Activated naive CD4-positive, alpha-beta T cell treated with anti-CD3 and anti-CD28 coated beads, Interleukin-2, amount 50 U/mL, for 24 hours (primary cell): Measurements from ENCODE around the gene TBC1D19.

Source experiments
- H3K27ac Mint-ChIP-seq: one replicate; pipeline ENCODE4 v1.8.0; 2021; ENCODE audit warnings: mild to moderate bottlenecking, mixed read lengths
- H3K27me3 Mint-ChIP-seq: one replicate; pipeline ENCODE4 v1.8.0; 2021; ENCODE audit warnings: mixed read lengths
- H3K36me3 Mint-ChIP-seq: one replicate; pipeline ENCODE4 v1.8.0; 2021; ENCODE audit warnings: mixed read lengths
- H3K4me1 Mint-ChIP-seq: one replicate; pipeline ENCODE4 v1.8.0; 2021; ENCODE audit warnings: mixed read lengths
- H3K4me3 Mint-ChIP-seq: one replicate; pipeline ENCODE4 v1.8.0; 2021; ENCODE audit warnings: mild to moderate bottlenecking, mixed read lengths
- H3K9me3 Mint-ChIP-seq: one replicate; pipeline ENCODE4 v1.8.0; 2021; ENCODE audit warnings: mixed read lengths

Gene TBC1D19

DNA sequence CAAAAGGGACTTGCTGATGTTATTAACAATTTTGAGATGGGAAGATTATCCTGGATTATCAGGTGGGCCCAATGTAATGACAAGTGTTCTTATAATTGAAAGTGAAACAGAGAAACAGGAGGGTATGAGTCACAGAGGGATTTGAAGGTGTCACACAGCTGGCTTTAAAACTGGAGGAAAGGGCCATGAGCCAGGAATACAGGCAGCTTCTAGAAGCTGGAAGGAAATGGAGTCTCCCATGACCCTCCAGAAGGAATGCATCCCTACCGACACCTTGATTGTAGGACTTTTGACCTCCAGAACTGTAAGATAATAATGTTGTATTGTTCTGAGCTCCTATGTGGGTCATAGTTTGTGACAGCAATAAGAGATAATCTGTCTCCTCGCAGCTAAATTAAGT lies 178.8 kb downstream of the TBC1D19 start:
- Mint-ChIP-seq H3K4me3 (no peak overlapping the region), H3K36me3 (peaks cover 10% of the 10 kb centered on the region), H3K27ac (no peak overlapping the region), H3K4me1 (no peaks in the 10 kb centered on the region), H3K27me3 (no peaks in the 10 kb centered on the region), H3K9me3 (no peaks in the 10 kb centered on the region)

DNA sequence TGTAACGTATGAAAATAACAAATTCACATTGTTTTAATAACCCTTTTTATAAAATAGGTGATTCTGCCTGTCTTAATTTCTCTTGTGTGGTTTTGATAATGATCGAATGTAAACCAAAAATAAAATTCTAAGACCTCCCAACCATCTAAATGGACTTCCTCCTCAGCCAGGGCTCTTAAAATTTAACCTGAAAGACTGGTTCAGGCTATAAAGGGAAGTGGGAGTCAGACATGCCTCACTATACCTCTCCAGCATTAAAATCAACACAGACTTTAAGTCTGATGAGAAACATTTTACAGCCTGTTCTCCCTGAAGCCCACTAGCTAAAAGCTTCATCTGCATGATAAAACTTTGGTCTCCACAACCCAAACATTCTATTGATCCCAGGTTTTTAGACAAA lies 179.2 kb downstream of the TBC1D19 start:
- no peaks in the 10 kb centered on the region for H3K4me1 Mint-ChIP-seq
- no peak overlapping the region for H3K27ac Mint-ChIP-seq
- H3K4me3 Mint-ChIP-seq: no peak overlapping the region
- H3K36me3 Mint-ChIP-seq: peaks cover 7% of the 10 kb centered on the region
- no peaks in the 10 kb centered on the region for H3K27me3 Mint-ChIP-seq
- H3K9me3 Mint-ChIP-seq: no peaks in the 10 kb centered on the region

DNA sequence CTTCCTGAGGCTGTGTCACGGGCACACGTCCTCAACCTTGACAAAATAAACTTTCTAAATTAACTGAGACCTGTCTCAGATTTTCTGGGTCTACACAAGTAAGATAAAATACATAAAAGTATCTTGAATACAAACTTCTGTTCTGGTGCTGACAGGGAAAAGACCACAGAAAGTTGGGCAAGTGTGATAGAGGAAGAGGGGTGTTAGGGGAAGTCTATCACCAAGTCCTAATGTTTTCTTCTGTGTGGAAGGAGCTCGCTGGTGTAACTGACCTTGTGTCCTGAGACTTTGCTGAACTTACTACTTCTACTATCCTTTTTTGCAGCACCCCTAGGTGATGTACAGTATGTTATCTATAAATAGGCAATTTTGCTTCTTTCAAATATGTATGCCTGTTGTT lies 179.8 kb downstream of the TBC1D19 start:
- Mint-ChIP-seq H3K36me3 (peaks cover 7% of the 10 kb centered on the region), H3K27ac (no peak overlapping the region), H3K4me1 (no peaks in the 10 kb centered on the region), H3K9me3 (no peaks in the 10 kb centered on the region), H3K4me3 (no peak overlapping the region), H3K27me3 (no peaks in the 10 kb centered on the region)

DNA sequence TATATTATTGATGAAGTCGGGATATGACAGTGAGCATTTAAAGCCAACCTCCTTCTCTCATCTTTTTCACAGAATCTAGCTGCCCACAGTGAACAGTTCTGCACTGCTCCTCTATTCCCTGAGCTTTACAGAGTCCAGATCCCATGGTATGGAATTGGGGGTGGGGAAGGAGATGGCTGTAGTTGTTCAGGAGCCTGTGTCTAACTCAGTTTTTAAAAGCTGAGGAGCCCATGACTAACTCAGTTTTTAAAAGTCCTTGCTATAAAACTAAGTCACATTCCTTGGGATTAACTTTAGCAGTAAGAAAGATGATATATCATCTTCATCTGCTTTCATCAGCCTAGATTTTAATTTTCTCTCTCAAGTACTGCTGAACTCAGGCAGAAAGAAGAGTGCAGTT lies 180.3 kb downstream of the TBC1D19 start:
- H3K27ac Mint-ChIP-seq: no peak overlapping the region
- H3K36me3 Mint-ChIP-seq: peaks cover 7% of the 10 kb centered on the region
- no peaks in the 10 kb centered on the region for H3K4me1 Mint-ChIP-seq
- no peaks in the 10 kb centered on the region for H3K27me3 Mint-ChIP-seq
- H3K9me3 Mint-ChIP-seq: no peaks in the 10 kb centered on the region
- H3K4me3 Mint-ChIP-seq: no peak overlapping the region

DNA sequence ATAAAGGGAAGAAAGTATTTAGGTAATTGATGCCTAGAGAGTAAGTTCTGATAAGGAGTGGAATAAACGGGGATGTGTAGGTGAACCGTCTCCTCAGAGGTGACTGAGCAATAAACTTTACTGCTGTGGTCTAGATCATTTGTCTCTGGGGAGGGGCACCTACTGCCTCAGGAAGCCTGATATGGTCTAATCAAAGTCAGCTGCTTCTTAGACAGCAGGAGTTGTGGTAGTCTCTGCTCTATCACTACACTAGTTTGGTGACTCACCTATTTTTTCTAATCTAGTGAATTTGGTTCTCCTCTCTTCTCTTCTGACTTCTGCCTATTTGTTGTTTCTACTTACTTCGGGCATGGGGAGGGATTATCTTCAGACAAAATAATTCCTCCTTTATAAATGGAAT lies 181.6 kb downstream of the TBC1D19 start:
- Mint-ChIP-seq H3K27ac (no peak overlapping the region), H3K4me3 (no peak overlapping the region), H3K9me3 (no peaks in the 10 kb centered on the region), H3K36me3 (peaks cover 11% of the 10 kb centered on the region), H3K4me1 (no peaks in the 10 kb centered on the region), H3K27me3 (no peaks in the 10 kb centered on the region)

DNA sequence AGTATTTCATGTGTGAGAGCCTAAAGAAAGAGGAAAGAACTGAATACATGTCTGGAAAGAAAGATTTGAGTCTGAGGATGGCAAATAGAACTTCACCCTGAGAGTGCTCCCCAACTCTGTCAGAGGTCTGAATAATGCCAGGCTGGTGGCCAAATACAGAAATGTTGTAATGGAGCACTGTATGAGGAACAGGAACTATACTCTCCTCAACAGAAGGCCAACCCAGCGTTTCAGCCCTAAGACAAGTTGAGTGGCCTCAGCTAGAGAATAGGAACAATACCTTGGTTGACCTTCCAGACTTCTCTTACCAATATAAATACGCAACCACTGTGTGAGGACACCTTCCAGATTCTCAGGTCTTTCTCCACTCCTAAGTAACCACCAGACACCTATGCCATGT lies 182.3 kb downstream of the TBC1D19 start:
- Mint-ChIP-seq H3K36me3 (peaks cover 16% of the 10 kb centered on the region), H3K27me3 (no peaks in the 10 kb centered on the region), H3K9me3 (no peaks in the 10 kb centered on the region), H3K27ac (no peak overlapping the region), H3K4me1 (no peaks in the 10 kb centered on the region), H3K4me3 (no peak overlapping the region)

DNA sequence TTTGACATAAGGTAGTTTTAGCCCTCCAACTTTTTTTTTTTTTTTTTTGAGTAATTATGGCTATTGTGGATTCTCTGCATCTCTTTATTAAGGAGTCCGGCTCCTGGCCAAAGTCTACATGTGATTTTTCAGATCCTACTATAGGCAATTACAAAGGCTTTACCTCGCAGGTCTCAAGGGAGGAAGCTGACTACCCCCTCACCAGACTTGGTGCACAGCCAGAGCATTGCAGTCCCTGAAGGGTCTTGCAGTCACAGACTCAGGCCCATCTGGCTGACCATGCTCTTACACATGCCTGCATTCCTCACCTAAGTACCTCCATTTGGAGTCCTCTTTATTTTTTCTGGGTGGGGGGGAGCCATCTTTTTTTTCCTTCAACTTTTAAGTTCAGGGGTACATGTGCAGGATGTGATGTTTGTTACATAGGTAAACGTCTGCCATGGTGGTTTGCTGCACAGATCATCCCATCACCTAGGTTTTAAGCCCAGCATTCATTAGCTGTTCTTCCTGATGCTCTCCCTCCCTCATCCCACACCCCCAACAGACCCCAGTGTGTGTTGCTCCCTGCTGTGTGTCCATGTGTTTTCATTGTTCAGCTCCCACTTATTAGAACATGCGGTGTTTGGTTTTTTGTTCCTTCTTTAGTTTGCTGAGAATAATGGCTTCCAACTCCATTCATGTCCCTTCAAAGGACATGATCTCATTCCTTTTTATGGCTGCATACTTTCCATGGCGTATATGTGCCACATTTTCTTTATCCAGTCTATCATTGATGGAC lies 188.4 kb downstream of the TBC1D19 start:
- Mint-ChIP-seq H3K4me1 (no peaks in the 10 kb centered on the region), H3K9me3 (no peaks in the 10 kb centered on the region), H3K4me3 (no peak overlapping the region), H3K27ac (no peak overlapping the region), H3K27me3 (no peaks in the 10 kb centered on the region), H3K36me3 (peaks cover 33% of the 10 kb centered on the region)

DNA sequence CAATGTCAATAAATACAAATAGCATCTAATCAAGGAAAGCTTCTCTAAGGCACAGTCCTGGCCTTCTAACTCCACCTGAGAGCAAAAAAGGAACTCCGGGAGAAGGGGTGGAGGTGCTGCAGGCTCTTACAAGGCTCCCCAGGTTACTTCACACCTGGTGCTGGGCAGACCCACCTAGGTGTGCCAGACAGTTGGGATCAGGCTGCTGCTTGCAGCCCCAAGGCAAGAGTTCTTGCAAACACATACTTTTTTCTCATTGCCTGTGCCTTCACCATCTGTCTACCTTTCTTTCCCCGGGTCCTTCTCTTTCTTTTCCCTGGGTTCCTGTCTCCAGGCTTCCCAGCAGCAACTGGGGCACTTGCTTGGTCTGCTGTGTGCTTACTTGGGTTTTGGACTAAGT lies 195.3 kb downstream of the TBC1D19 start:
- Mint-ChIP-seq H3K9me3 (no peaks in the 10 kb centered on the region), H3K27ac (peak overlapping the region; percentile 35), H3K4me1 (peaks cover 10% of the 10 kb centered on the region), H3K4me3 (no peak overlapping the region), H3K27me3 (no peaks in the 10 kb centered on the region), H3K36me3 (peaks cover 10% of the 10 kb centered on the region)

DNA sequence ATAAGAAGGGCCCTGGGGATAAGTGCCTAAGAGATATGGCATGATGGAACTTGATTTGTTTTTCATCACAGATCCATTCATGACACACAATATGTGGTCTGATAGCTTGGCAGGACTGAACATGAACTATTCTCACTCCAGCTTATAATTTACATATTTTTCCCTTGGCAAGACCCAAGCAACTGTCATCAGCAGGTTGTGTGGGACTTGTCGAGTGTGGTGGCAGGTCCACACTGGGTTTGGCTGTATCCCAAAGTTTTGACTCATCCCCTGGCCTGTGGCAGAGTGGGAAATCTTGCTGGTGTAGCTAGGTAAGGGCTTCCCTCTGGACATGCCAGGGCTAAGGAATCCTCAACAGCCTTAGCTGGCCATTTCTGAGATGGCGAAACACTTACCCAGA lies 195.8 kb downstream of the TBC1D19 start:
- H3K27ac Mint-ChIP-seq: no peak overlapping the region
- H3K9me3 Mint-ChIP-seq: no peaks in the 10 kb centered on the region
- H3K36me3 Mint-ChIP-seq: peaks cover 7% of the 10 kb centered on the region
- no peaks in the 10 kb centered on the region for H3K27me3 Mint-ChIP-seq
- H3K4me3 Mint-ChIP-seq: no peak overlapping the region
- H3K4me1 Mint-ChIP-seq: peaks cover 10% of the 10 kb centered on the region

DNA sequence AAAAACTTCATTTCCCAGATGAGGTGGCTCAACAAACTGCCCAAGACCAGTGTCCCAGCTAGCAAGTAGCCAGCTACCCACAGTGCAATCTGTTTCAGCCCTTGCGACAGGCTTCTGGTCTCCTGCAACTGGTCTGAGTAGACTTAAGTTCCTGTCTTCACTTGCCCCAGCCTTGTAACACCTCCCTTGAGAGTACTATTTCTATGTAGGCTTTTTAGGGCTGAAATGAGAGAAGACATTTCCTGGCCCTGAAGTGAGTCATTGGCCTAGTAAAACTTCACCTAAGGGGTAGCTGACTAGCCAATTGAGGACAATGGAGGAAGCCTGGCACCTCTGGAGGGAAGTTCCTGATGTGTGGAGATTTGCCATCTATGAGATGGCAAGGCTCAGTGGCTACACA lies 196.7 kb downstream of the TBC1D19 start:
- Mint-ChIP-seq H3K9me3 (no peaks in the 10 kb centered on the region), H3K27me3 (no peaks in the 10 kb centered on the region)

DNA sequence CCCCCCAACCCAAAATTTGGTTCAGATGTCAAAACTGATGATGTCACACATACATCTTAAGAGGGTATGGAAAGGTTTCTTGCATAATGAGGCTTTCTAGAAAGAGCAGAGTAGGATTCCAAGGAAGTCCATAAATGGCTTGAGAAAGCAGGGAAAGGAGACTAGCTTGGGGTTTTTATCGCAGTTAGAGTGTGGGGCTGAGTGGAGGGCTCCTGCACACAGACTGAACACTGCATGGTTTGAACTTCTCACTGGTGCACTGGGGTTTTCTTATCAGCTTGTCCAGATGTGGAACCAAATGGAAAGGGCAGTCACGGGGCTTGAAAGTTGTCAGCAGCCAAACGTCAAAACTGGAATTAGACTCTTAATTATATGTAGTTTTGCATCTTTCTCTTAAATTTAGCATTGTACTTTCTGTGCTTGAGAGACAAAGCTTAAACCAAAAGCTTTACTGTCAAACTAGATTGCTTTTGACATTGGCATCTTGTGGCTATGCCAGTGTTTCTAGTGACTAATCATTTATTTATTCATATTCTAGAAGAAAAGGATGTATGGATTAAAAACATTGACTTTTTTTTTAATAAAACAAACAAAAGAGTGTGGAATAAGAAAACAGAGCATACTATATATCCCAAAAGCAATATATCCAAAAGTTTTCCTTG lies 198.4 kb downstream of the TBC1D19 start:
- Mint-ChIP-seq H3K4me3 (no peak overlapping the region), H3K4me1 (peaks cover 10% of the 10 kb centered on the region)

More for the DNA sequence above, 196.7 kb downstream of the TBC1D19 start:
- H3K27ac Mint-ChIP-seq: no peak overlapping the region
- peaks cover 10% of the 10 kb centered on the region for H3K4me1 Mint-ChIP-seq
- H3K36me3 Mint-ChIP-seq: peaks cover 3% of the 10 kb centered on the region
- H3K4me3 Mint-ChIP-seq: no peak overlapping the region

DNA sequence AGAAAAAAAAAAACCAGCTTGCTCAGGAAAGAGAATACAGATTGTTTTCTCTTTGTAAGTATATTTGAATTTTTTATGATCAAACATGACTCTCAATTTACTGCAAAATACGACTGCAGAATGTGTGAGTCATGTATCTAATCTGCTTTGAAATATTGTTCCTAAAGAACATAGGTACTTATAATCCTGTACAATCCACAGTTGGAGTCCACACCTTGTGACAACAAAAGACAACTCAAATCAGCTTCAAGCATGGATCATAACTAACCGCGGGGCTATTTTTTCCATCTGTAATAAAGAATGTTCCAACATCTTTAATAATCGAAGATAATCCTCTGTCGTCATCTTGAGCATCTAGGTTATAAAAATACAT lies 198.9 kb downstream of the TBC1D19 start:
- no peak overlapping the region for H3K4me3 Mint-ChIP-seq
- no peaks in the 10 kb centered on the region for H3K36me3 Mint-ChIP-seq
- H3K4me1 Mint-ChIP-seq: peaks cover 13% of the 10 kb centered on the region
- no peak overlapping the region for H3K27ac Mint-ChIP-seq
- no peaks in the 10 kb centered on the region for H3K9me3 Mint-ChIP-seq
- H3K27me3 Mint-ChIP-seq: no peaks in the 10 kb centered on the region

More for the DNA sequence above, 198.4 kb downstream of the TBC1D19 start:
- Mint-ChIP-seq H3K27ac (no peak overlapping the region), H3K27me3 (no peaks in the 10 kb centered on the region), H3K36me3 (no peaks in the 10 kb centered on the region), H3K9me3 (no peaks in the 10 kb centered on the region)

DNA sequence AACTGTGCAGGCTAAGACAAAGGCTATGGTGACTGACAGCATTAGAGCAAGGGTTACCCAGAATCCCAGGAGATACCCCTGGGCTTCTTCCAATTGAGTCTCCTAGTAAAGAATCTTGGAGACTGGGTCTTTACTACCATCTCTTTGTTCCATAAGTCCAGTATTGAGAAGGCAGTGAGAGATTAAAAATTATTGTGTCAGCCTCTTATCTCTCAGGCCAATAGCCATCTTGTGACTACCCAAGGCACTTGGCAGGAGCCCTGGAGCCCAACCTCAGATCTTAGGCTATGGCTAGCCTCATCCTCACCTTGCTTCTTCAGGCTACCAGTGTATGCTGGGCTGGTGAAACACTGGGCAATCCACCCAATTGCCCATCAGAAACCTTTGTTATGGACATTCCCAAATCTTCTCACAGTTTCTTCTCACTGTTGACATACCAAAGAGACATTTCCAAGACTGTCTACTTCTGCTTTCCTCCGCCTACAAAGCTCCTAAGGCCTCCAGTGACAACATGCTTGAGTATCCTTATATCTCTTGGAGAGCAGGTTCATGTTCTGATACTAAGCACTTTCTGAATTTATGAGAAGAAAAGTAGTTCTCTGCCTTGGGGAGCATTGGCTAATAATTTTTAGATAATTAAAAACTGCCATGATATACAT lies 200.5 kb downstream of the TBC1D19 start:
- H3K4me3 Mint-ChIP-seq: no peak overlapping the region
- H3K4me1 Mint-ChIP-seq: peaks cover 23% of the 10 kb centered on the region
- H3K27me3 Mint-ChIP-seq: no peaks in the 10 kb centered on the region
- H3K36me3 Mint-ChIP-seq: no peaks in the 10 kb centered on the region
- H3K27ac Mint-ChIP-seq: no peak overlapping the region
- H3K9me3 Mint-ChIP-seq: no peaks in the 10 kb centered on the region

DNA sequence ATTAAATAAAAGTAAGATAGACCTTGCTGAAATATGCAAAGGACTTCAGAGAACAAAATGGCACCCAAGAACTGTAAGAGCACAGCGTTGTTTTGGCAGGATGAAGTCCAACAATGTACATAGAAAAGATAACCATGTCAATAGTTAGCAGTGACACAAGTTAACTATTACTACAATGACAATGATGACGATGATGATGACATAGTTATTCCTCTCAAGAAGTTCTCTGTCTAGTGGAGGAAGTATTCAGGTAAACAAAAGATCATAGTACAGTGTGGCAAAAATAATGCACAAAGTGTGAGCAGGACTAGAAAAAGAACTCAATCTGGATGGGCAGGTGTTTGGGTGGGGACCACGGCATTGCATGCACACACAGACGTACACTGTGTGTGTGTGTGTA lies 201.4 kb downstream of the TBC1D19 start:
- Mint-ChIP-seq H3K4me3 (no peak overlapping the region), H3K4me1 (peaks cover 17% of the 10 kb centered on the region), H3K36me3 (no peaks in the 10 kb centered on the region), H3K9me3 (no peaks in the 10 kb centered on the region), H3K27ac (no peak overlapping the region), H3K27me3 (no peaks in the 10 kb centered on the region)

DNA sequence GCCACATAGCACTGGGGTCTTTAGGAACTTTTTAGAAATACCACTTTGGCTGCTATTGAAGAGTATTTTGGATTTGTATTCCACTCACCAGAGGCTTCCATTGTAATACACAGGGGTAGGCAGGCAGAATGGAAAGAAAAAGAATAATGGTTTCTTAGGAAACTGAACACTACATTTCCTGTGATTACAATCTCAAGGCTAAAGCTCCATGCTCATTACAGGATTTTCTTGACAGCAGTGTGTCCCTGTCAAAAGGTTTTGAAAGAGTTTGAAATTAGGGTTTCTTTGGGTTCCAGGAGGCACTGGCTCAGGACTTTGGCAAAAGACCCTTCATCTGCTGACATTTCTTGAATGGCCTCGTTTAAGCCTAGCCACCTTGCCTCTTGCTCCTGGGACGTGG lies 201.9 kb downstream of the TBC1D19 start:
- H3K4me3 Mint-ChIP-seq: no peak overlapping the region

DNA sequence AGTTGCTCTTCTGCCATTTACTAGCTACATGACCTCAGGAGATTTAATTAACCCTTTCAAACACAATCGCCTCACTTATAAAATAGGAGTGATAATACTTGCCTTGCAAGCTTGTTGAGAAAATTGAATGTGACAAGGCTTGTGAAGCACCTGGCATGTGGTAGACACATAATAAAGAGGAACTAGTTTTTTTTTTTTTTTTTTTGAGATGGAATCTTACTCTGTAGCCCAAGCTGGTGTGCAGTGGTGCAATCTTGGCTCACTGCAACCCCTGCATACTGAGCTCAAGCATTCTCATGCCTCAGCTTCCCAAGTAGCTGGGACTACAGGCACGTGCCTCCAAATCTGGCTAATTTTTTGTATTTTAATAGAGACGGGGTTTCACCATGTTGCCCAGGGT lies 203.0 kb downstream of the TBC1D19 start:
- H3K27ac Mint-ChIP-seq: no peak overlapping the region
- no peaks in the 10 kb centered on the region for H3K27me3 Mint-ChIP-seq
- no peaks in the 10 kb centered on the region for H3K36me3 Mint-ChIP-seq
- no peak overlapping the region for H3K4me3 Mint-ChIP-seq
- no peaks in the 10 kb centered on the region for H3K9me3 Mint-ChIP-seq
- H3K4me1 Mint-ChIP-seq: peaks cover 13% of the 10 kb centered on the region

More for the DNA sequence above, 201.9 kb downstream of the TBC1D19 start:
- Mint-ChIP-seq H3K27me3 (no peaks in the 10 kb centered on the region), H3K4me1 (peaks cover 17% of the 10 kb centered on the region), H3K36me3 (no peaks in the 10 kb centered on the region), H3K9me3 (no peaks in the 10 kb centered on the region), H3K27ac (no peak overlapping the region)
